ENCODE data around the gene NFASC.

The NFASC gene

DNA sequence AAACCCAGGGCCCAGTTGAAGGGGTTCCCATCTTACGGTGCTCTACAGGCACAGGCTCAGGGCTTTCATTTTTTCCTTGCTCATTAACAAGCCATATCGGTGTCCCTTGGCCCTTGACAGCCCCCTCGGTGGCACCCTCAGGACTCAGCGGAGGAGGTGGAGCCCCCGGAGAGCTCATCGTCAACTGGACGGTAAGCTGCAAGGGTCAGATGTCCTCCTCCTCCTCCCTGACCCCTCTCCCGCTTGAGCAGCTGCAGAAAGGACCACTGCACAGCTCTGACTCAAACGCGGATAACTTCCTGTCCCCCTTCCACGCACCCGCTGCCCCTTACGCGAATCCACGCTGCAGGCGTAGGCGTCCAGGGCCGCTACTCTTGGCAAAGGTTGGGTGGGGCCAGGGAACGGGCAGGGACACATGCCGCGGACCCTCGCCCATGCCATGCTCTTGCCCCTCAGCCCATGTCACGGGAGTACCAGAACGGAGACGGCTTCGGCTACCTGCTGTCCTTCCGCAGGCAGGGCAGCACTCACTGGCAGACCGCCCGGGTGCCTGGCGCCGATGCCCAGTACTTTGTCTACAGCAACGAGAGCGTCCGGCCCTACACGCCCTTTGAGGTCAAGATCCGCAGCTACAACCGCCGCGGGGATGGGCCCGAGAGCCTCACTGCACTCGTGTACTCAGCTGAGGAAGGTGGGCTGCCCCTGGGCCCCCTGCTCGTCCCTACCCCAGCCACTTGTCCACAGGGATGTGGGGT, 198.9 kb downstream of the NFASC start:
- DNase-seq, result no peak

DNA sequence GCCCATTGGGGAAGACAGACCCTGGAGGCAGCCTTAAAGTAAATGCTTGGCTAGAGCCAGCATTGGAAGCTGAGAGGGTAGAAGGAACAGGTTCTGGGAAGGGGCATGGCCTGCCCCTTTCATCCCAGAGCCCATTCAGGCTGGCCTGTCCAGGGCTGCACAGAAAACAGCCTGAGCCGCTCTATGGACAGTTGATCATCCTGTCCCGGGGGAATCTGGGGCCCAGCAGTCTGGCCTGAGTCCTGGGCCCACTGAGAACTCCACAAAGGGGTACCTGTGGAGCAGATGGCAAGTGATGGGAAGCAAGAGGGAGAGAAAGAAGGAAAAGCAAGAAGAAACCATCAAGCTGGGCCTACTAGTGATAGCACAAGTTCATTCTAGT, 200.4 kb downstream of the NFASC start:
- DNase-seq, result no peak

DNA sequence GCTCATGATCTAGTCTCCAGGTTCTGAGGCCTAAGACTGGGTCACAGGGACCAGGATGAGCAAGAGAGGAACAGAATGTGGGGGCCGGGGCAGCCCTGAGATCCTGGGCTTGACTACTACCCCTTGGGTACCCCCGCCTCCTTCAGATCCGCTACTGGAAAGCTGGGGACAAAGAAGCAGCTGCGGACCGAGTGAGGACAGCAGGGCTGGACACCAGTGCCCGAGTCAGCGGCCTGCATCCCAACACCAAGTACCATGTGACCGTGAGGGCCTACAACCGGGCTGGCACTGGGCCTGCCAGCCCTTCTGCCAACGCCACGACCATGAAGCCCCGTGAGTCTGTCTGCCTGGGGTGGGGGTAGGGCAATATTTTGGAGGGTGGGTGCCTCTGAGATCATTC, 201.1 kb downstream of the NFASC start:
- no peak for DNase-seq

DNA sequence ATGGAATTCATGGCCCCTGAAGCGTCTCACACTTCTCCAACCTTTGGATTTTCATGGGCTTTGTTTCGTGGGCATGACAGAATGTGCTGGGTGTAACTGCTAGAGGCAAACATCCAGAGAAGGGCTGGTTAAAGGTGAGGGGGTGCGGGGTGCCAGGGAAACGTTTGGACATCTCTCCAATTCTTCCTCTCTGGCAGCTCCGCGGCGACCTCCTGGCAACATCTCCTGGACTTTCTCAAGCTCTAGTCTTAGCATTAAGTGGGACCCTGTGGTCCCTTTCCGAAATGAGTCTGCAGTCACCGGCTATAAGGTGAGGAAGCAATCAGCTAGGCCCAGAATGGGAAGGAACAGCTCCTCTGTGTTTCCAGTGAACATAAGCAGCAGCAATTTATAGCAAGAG, 201.6 kb downstream of the NFASC start:
- DNase-seq, result no peak

Data from activated CD4-positive, alpha-beta T cell treated with anti-CD3 and anti-CD28 coated beads for 4 hours (primary cell).